Lower lobe of right lung (tissue), 2 donors: Measurements from ENCODE around the gene CNP. TPM values are rescaled to one million over a fixed set of nuclear protein-coding genes. Genes with fewer than 3 reads are reported as not detected.

Experiments used
- ATAC-seq, 2 donors: fragments of 200-7000 bp; cut with Tn5 transposase; one replicate each; pipeline ENCODE4 v1.9.1; 2020 to 2022; ENCODE audit warnings: mild to moderate bottlenecking in 2 of 2, moderate library complexity in 2 of 2
- DNase-seq: peaks from one replicate; pipeline ENCODE4 v3.0.0-alpha.2; 2020
- H3K27ac ChIP-seq: fragments of 200-600 bp; one replicate; pipeline ENCODE4 v1.8.0; 2022
- H3K27me3 ChIP-seq: fragments of 200-600 bp; one replicate; pipeline ENCODE4 v1.8.0; 2022; ENCODE audit warnings: low read depth
- H3K36me3 ChIP-seq: fragments of 200-600 bp; one replicate; pipeline ENCODE4 v1.8.0; 2022; ENCODE audit warnings: mild to moderate bottlenecking
- H3K4me1 ChIP-seq: fragments of 200-600 bp; one replicate; pipeline ENCODE4 v1.8.0; 2022
- H3K4me3 ChIP-seq: fragments of 200-600 bp; one replicate; pipeline ENCODE4 v1.8.0; 2022; ENCODE audit warnings: mild to moderate bottlenecking
- H3K9me3 ChIP-seq: fragments of 200-600 bp; one replicate; pipeline ENCODE4 v1.8.0; 2022
- CTCF ChIP-seq: fragments of 200-600 bp; IDR thresholded peaks from one replicate; pipeline ENCODE4 v1.8.0; 2022; ENCODE audit warnings: antibody characterized with exemption, mild to moderate bottlenecking
- intact Hi-C: fragments of 100-400 bp; cut with DNase I; formaldehyde crosslinking; loops from one replicate; pipeline ENCODE4 v1.11.0; 2022
- total RNA-seq: library from RNA; stranded (reverse); fragmentation: NEBNext Ultra II Directional; extraction: Animal tissue kit (Norgen Biotek cat#: 25700); gene quantifications from one replicate; pipeline ENCODE4 v1.2.1, GENCODE V29; 2021
- donor health status: DM: no; HTN: yes; CAD: no; lungs with severe emphysema.

CNP gene
- total RNA-seq, 1 donor from 2014 or later: 46.3 TPM

DNA sequence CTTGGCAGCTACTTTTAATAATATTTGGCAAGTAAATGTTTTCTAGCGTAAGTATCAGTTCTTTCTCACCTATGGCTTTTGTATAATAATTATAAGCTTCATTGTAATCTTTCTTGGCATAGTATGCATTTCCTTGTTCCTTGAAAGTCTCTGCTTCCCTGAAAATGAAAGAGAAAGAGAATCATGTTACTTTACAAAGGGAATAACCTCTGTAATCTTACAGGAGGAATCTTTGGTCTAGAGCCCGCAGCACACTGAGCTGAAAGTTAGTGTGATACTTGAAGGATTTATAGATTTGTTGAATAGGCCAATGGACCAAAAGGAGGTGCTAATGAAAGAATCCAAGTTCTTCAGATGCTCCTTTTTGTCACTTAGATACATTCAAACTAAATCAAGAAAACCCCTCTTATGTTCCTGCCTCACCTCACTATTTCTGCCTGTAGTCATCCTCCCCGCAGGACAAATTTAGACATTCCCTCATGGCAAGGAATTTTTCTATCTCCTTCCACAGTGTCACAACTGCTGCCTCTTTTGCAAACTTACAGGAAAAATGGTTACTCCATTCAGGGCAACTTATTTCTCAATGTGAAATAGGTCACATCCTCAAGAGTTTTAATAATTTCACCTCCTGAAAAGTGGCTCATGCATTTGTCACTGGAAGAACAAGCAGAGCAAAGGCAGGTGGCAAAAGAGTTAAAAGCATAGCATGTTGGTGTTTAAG lies 34.0 kb downstream of the CNP start:
- ATAC-seq (no peak), DNase-seq (no peak)
- no peak for TF ChIP-seq CTCF
- Histone ChIP-seq H3K4me1 (peaks cover 8% of the 10 kb centered on the region), H3K27me3 (no peaks in the 10 kb centered on the region), H3K36me3 (peaks cover 77% of the 10 kb centered on the region), H3K9me3 (no peaks in the 10 kb centered on the region), H3K4me3 (no peak overlapping the region), H3K27ac (no peak overlapping the region)
- intact Hi-C loops: no loop called here

- Histone ChIP-seq H3K4me3 (no peak overlapping the region), H3K9me3 (no peaks in the 10 kb centered on the region), H3K36me3 (peaks cover 66% of the 10 kb centered on the region), H3K27me3 (no peaks in the 10 kb centered on the region), H3K27ac (no peak overlapping the region), H3K4me1 (peaks cover 8% of the 10 kb centered on the region)
- ATAC-seq (no peak), DNase-seq (no peak)
- TF ChIP-seq CTCF: no peak
- intact Hi-C loops: no loop called here
Measured at GRCh38 chr17:42001729-42002128, 35.1 kb downstream of the CNP start.

GRCh38 chr17:42002175-42002791 lies 35.7 kb downstream of the CNP start:
- Histone ChIP-seq H3K9me3 (no peaks in the 10 kb centered on the region), H3K27me3 (no peaks in the 10 kb centered on the region), H3K36me3 (peaks cover 60% of the 10 kb centered on the region), H3K4me1 (peaks cover 8% of the 10 kb centered on the region), H3K27ac (no peak overlapping the region), H3K4me3 (no peak overlapping the region)
- no peak for TF ChIP-seq CTCF
- intact Hi-C loops: no loop called here
- no peak for DNase-seq
- no peak for ATAC-seq

DNA sequence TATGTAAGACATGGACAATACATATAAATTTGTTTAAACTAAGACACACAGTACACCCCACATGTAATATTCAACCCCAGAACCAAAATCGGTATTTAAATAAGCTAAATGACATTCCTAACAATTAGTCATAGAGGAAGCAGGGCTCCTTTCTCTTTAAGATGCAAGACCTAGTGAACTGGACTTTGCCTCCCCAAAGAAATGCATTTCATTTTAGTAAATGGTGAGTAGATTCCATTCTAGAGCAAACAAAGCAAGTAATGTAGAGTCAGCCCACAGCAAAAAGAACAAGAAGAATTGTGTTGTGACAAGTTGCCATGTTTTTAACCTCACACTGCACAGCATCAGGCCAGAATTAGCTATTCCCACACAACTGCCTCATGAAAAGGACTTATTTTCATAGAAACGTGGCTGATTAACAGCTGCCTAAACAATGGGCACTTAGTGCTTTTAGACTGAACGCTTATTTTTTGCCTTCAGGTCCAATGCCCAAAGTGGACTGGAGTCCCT lies 36.3 kb downstream of the CNP start:
- no peak for DNase-seq
- Histone ChIP-seq H3K36me3 (peaks cover 54% of the 10 kb centered on the region), H3K27ac (no peak overlapping the region), H3K27me3 (no peaks in the 10 kb centered on the region), H3K4me3 (no peak overlapping the region), H3K9me3 (no peaks in the 10 kb centered on the region), H3K4me1 (peaks cover 8% of the 10 kb centered on the region)
- no peak for ATAC-seq
- no peak for TF ChIP-seq CTCF
- intact Hi-C loops: no loop called here

DNA sequence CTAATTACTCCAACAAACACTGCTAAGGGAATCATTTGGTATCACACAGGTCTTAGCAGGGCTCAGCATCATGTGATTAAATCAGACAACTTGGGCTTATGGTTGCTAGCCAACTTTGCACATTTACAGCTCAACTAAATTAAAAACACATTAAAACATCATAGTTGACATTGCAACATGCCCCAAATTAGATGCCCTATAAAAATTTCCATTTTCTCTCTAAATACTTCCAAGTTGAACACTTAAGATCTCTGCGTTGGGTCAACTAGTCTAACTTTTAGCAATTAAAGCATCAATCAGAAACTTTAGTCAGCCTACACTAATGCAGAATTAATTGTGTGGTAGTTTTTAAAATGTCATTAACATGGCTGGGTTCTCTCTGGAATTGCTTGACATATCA lies 38.6 kb downstream of the CNP start:
- no peaks in the 10 kb centered on the region for H3K27me3 ChIP-seq
- H3K4me1 ChIP-seq: peaks cover 21% of the 10 kb centered on the region
- intact Hi-C loops: no loop called here
- no peak for TF ChIP-seq CTCF
- H3K36me3 ChIP-seq: peaks cover 31% of the 10 kb centered on the region
- ATAC-seq: no peak
- no peak for DNase-seq
- H3K4me3 ChIP-seq: no peak overlapping the region
- H3K27ac ChIP-seq: no peak overlapping the region
- no peaks in the 10 kb centered on the region for H3K9me3 ChIP-seq
